HT1080 (cell line): Measurements from ENCODE around the gene GPRIN2. TPM values are rescaled to one million over a fixed set of nuclear protein-coding genes. Genes with fewer than 3 reads are reported as not detected.
"Not testable (repeated sequence)": the region's sequence is repeated elsewhere in the genome, so short reads cannot be mapped to it uniquely, and the experiment has no call there.

ENCODE experiments used
- DNase-seq: peaks from one replicate; pipeline ENCODE4 v3.0.0-alpha.2; 2015; ENCODE audit warnings: low read depth
- total RNA-seq: library from RNA; depleted of rRNA; stranded (reverse); fragments of >200 nt; shearing (Covaris generic); gene quantifications from 2 replicates; pipeline ENCODE4 v1.2.3, GENCODE V29; 2014; rRNA removed

GPRIN2 gene
- total RNA-seq, 1 experiment from 2014 or later, result not detected

- no peak for DNase-seq
These were observed 34.0 kb downstream of the GPRIN2 start for GRCh38 chr10:46522295-46523118.

- peak; percentile 59 for DNase-seq
These were observed 35.5 kb downstream of the GPRIN2 start for GRCh38 chr10:46520941-46521340.

- DNase-seq, result no peak
These were observed 36.1 kb downstream of the GPRIN2 start for GRCh38 chr10:46520381-46520780.

GRCh38 chr10:46518028-46518725 lies 38.3 kb downstream of the GPRIN2 start:
- no peak for DNase-seq

GRCh38 chr10:46517541-46517940 lies 38.9 kb downstream of the GPRIN2 start:
- DNase-seq, result no peak

- peak; percentile 67 for DNase-seq
These were observed 39.6 kb downstream of the GPRIN2 start for GRCh38 chr10:46516660-46517416.

GRCh38 chr10:46515793-46516192 lies 40.7 kb downstream of the GPRIN2 start:
- no peak for DNase-seq

- DNase-seq, result no peak
These were observed 41.1 kb downstream of the GPRIN2 start for GRCh38 chr10:46515366-46515765.

GRCh38 chr10:46514899-46515298 lies 41.6 kb downstream of the GPRIN2 start:
- DNase-seq, result no peak

GRCh38 chr10:46514431-46514861 lies 42.0 kb downstream of the GPRIN2 start:
- no peak for DNase-seq

- DNase-seq, result not testable (repeated sequence)
These were observed 43.1 kb downstream of the GPRIN2 start for GRCh38 chr10:46513333-46513732.

GRCh38 chr10:46512725-46513124 lies 43.7 kb downstream of the GPRIN2 start:
- not testable (repeated sequence) for DNase-seq

GRCh38 chr10:46512002-46512401 lies 44.5 kb downstream of the GPRIN2 start:
- not testable (repeated sequence) for DNase-seq

Other genes starting within 250 kb of the GPRIN2 start
- 0.47 and 0.58 TPM in 2 replicates for gene ANXA8L1, start 180.9 kb downstream of the GPRIN2 start, total RNA-seq
- 0.07 TPM in 1 of 2 replicates, not detected in the other for gene NPY4R, start 90.7 kb downstream of the GPRIN2 start, total RNA-seq
- 0.07 and 0.08 TPM in 2 replicates for gene SYT15, start 22.5 kb upstream of the GPRIN2 start, total RNA-seq